ENCODE results near the gene IBTK.
A peak's percentile ranks its signal among the peaks of the same experiment; 100 is the strongest.
"Not testable (repeated sequence)": the region's sequence is repeated elsewhere in the genome, so short reads cannot be mapped to it uniquely, and the experiment has no call there.

IBTK gene

DNA sequence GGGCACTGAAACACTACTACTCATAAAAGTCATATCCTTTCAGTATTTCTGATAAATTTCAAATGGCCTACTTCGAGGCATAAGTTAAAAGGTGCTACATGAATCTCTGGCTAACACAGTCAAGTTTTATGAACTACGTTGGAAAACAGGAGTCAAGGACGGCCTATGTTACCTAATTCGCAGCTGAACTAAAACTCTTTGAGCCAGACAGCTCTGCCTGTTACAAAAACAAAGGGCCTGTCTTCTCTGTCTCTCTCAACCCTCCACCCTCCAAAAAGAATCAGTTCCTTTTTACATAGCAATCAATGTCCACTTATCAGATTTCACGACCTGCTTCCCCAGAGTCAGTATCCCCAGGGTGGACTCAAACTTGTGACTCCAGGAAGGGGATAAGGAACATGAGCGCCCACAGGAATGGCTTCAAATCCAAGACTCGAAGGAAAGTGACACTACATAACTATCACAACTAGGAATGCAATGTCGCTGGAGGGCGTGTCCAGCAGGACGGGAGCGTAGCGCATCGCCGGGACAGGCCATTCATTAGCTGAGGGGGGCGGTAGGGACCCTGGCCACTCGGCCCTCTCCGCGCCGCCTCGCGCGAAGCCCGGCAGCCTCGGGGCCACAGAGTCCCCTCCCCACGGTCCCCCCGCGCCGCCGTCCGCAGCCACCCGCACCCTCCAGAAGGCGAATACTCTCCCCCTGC, 591 bp downstream of the IBTK start:
- peak; percentile 54 for FAIRE-seq
- DNase-seq (ENCODE audit: extremely low spot score, insufficient read length, low read depth), result peak; percentile 9

DNA sequence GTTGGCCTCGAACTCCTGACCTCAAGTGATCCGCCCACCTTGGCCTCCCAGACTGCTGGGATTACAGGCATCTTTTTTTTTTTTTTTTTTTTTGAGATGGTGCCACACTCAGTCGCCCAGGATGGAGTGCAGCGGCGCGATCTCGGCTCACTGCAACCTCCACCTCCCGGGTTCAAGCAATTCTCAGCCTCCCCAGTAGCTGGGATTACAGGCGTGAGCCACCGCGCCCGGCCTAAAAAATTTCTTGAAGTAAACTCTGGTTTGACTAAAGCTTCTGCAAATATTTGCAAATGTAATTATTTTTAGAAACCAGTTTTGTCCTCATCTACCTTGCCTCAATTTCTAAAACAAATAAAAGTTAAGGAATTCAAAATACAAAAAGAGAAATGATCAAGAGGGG, 1.2 kb downstream of the IBTK start:
- DNase-seq (ENCODE audit: extremely low spot score, insufficient read length, low read depth) (no peak), FAIRE-seq (no peak)

DNA sequence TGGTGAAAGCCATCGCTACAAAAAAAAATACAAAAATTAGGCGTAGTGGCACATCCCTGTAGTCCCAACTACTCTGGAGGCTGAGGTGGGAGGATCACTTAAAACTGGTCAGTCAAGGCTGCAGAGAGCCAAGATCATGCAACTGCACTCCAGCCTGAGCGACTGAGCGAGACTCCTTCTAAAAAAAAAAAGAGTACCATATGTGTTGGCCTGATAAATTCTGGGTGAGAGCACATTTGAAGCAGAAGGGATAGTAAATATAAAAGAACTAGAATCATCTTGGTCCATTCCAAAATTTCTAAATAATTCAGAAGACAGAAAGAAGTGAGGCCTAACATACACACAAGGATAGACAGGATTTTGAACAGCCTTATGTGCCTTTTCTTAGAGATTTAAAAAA, 2.2 kb downstream of the IBTK start:
- FAIRE-seq (no peak), DNase-seq (ENCODE audit: extremely low spot score, insufficient read length, low read depth) (no peak)

DNA sequence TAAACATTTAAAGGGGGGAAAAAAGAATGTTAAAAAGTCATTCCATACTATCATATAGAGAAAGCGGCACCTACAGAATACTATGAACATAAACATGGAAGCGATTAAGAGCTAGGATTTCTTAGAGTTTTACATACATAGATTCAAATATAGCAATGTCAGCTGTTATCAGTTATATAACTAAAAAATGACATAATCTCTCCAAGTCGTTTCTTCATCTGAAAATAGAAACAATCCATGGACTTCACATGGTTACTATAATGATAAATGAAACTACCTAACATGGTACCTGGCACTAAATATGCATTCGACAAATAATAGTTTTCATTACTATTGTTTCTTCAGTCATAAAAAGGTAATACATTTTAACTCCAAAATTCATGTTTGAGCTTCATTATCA, 3.7 kb downstream of the IBTK start:
- FAIRE-seq (no peak), DNase-seq (ENCODE audit: extremely low spot score, insufficient read length, low read depth) (no peak)

DNA sequence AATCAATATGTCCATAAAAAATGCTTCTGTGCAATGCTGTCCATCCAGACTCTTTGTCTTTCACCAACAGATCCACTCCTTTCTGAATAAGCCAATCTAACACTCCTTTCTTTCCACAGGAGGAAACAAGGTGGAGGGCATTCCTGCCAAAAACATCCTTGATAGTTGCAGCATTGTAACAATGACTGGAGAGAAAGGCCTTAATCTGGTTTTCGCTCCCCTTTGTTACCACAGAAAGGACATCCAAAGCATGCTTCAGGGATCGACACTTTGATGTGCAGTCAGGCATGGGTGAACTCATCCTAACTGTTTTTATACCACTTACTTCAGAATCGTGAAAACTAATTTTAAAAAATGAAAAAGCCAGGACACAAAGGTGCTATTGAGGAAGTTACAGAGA, 7.4 kb downstream of the IBTK start:
- DNase-seq (ENCODE audit: extremely low spot score, insufficient read length, low read depth), result no peak
- no peak for FAIRE-seq

DNA sequence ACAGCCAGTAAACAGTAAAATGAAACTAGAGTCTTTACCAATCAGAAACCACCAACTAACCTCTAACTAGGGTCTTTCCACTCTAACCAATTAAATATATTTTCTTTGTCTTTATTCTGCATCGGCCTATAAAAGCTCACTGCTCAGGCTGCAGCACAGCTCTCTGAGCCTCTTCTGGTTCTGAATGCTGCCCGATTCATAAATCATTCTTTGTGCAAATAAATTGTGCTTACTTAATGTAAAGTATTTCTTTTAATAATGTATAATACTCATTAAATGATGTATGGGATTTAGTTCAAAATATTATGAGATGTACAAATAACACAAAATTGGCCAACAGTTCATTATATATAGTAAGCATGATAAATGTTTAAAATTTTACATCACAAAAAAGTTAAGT, 7.9 kb downstream of the IBTK start:
- FAIRE-seq (no peak), DNase-seq (ENCODE audit: extremely low spot score, insufficient read length, low read depth) (no peak)

DNA sequence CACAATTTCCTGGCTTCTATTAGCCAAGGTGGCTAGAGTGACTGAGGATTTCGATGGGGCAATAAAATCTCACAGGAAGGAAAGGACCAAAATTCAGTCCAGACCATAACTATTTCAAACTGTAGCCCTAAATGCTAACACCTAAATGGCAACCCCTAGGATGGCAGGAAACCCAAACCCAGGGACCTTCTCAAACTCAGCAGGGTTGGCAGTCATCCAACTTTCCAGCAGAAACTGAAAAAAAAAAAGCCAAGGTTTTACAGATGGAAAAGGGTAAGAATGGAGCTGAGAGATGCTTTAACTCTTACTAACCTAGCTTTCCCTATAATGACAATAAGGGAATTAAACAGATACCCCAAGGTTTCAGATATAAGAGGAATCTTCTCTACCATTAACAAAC, 10.5 kb downstream of the IBTK start:
- no peak for DNase-seq (ENCODE audit: extremely low spot score, insufficient read length, low read depth)
- FAIRE-seq, result no peak

DNA sequence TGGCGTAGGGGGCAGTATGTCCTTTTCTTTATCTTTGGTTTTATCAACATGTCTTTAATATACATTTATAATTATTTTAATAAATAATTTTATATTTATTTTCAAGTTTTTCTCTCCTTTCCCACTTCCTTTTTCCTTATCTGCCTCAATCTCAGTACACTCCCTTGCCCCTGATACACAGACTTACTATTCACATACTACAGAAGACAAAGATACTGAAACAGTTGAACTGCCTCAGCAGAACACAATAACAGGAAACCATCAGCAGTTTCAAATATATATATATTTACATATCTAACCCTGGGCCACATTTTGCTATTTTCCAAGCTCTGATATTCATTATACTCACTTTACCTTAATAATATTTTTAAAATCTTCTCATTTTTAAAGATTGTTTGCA, 19.8 kb downstream of the IBTK start:
- DNase-seq (ENCODE audit: extremely low spot score, insufficient read length, low read depth) (no peak), FAIRE-seq (no peak)

DNA sequence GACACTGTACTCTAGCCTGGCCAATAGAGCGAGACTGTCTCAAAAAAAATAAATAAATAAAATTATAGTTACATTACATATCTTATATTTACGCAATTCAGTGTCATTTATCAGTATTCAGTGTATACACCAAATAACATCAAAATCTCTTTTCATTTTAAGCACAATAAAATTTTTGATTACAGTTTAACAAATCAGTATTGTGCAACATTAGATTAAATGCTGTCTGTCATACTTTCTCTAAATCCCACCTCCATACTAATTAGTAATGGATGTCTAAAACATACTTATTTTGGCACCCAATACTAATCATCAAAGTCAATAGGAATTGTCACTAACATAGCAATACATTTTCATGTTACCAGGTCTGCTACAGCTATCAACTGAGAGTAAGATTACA, 27.4 kb downstream of the IBTK start:
- no peak for FAIRE-seq
- DNase-seq (ENCODE audit: extremely low spot score, insufficient read length, low read depth), result no peak

DNA sequence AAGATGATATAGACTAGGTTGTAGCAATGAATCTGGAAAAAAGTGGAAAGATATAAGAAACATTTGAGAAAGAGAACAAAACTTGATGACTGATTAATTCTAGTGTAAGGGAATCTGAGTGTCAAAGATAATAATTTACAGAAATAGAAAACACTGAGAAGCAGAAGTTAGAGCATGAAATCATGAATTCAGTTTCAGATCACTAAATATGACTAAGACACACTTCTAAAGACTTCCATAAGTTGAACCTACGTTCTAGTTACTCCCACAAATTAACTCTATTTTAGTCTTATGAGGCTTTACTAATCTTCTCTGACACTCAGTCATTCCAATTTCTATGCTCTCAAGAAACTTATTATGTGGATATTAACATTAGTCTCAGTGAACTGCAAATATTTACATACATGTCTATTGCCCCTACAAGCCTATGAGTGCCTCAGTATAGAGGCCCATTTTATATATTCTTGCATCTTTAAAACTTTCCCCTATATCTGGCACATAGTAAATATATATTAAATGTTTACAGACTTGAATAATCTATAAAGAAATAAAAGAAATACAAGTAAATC, 30.4 kb downstream of the IBTK start:
- FAIRE-seq (peak; percentile 76), DNase-seq (ENCODE audit: extremely low spot score, insufficient read length, low read depth) (no peak)

DNA sequence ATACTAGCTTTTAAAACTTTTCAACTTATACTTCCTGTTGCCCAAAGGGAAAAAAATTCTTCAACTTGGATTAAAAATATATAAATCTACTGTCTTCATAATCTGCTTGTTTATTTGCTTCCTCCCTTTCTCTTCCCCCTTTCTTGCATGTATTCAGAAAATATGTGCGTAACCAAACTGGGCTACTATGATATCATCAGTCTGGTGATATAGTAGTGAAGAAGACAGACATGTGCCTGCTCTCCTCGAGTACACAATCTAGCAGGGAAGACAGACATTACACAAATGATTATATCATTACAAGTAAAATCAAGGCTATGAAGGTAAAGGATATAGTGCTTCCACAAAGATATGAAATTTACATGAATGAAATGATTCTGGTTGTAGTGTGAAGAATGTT, 31.0 kb downstream of the IBTK start:
- DNase-seq (ENCODE audit: extremely low spot score, insufficient read length, low read depth), result no peak
- no peak for FAIRE-seq

DNA sequence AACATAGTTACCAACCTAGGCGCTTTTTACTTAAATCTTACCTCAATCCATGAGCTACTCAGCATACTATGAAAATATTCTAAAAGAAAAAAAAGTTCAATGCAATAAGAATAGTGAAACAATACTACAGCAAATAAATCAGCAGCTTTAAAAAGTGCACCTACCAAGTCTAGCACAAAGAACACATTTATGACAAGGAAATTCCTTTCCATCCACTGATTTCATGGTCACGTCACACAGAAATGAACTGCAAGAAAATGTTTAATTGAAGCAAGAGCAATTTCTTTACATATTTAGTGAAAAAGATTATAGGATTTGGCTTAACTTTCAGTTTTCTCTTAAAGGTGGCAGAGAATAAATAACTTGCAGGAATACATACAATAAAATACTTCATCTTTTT, 36.2 kb downstream of the IBTK start:
- DNase-seq (ENCODE audit: extremely low spot score, insufficient read length, low read depth) (no peak), FAIRE-seq (no peak)

DNA sequence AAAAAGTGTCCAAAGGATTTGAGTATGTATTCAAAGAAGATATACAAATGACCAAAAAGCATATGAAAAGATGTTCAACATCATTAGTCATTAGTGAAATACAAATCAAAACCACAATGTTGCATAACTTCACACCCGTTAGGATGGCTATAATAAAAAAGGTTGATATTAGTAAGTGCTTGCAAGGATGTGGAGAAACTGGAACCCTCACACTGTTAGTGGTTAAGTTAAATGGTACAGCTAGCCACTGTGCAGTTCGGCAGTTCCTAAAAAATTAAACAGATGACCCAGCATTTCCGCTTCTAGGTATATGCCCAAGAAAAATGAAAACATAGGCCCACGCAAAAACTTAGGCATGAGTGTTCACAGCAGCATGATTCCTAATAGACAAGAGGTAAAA, 38.6 kb downstream of the IBTK start:
- no peak for FAIRE-seq
- no peak for DNase-seq (ENCODE audit: extremely low spot score, insufficient read length, low read depth)

DNA sequence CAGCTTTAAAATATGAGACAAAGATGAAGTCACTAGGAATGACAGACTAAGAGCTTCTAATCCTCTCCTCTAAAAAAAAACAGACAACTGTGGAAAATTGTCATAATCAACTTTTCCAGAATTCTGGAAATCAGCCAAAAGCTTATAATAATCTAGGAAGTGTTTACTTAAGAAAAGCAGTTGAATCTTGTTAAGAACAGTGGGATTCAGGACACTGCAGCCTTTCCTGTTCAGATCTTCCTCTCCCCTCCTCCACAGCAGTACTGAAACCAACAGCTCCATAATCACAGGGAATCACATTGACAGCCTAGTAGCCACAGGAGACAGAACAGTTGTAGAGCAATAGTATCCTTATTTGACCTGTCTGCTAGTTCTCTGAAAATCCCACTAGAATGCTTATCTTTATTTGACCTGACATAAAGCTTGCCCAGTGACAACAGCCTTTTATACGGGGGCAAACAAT, 41.6 kb downstream of the IBTK start:
- FAIRE-seq, result no peak
- no peak for DNase-seq (ENCODE audit: extremely low spot score, insufficient read length, low read depth)

DNA sequence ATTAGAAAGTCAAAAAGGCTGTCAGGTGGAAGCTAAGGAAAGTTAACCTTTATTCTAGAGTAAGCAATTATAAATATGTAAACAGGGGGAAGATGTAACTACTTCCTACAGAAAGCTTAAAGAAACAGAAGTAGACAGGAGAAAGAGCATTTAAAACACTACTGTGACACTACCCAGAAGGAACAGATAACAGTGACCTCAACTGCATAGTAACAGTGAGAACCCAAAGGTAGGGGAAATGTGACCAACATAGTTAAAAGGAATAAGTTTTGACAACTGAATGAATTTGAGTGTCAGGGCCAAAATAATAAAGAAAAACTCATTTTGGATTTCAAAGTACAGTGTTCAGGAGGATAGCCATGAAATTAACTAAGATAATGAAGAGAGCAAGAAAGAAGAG, 43.5 kb downstream of the IBTK start:
- DNase-seq (ENCODE audit: extremely low spot score, insufficient read length, low read depth) (no peak), FAIRE-seq (no peak)

DNA sequence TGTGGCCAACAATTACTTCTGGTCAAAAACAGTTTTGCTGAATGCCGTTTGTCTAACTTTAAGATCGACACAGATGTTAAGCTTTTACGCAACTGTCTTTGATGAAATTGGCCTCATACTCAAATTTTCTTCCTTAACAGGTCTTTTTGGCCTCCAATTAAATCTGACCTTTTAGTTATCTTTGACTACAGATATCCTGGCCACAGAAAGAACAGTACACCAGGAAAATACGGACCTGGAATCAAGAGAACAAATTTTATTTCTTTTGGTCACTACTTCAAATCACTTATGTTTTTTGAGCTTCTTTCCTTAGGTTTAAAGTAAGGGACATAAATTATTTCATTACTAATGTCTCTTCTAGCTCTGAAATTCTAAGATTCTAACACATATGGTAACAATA, 49.8 kb downstream of the IBTK start:
- FAIRE-seq (no peak), DNase-seq (ENCODE audit: extremely low spot score, insufficient read length, low read depth) (no peak)

DNA sequence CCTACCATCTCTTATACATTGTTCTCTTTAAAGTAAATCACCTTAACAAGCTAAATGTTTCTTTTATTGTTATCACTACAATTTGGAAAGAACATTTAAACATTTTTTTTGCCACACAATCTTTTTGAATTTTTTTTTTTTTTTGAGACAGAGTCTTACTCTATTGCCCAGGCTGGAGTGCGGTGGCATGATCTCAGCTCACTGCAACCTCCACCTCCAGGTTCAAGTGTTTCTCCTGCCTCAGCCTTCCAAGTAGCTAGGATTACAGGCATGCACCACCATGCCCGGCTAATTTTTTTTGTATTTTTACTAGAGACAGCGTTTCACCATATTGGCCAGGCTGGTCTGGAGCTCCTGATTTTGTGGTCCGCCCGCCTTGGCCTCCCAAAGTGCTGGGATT, 50.3 kb downstream of the IBTK start:
- not testable (repeated sequence) for DNase-seq (ENCODE audit: extremely low spot score, insufficient read length, low read depth); FAIRE-seq

DNA sequence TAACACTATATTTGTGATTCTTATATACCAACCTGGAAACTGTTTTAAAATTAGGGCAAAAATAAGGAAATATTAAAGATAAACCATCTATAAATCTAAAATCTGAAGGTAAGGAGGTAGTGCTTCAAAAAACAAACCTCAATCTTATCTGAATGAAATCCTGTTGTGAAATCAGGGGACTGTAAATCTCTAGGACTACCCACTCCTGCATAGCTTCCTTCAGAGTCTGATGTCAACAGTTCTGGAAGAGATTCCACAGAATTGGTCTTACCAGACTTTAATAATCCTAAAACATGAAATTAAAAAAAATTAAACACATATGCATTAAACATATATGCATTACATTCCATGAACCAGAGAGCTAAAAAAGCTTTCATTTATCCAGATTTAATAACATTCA, 51.4 kb downstream of the IBTK start:
- DNase-seq (ENCODE audit: extremely low spot score, insufficient read length, low read depth) (no peak), FAIRE-seq (no peak)

DNA sequence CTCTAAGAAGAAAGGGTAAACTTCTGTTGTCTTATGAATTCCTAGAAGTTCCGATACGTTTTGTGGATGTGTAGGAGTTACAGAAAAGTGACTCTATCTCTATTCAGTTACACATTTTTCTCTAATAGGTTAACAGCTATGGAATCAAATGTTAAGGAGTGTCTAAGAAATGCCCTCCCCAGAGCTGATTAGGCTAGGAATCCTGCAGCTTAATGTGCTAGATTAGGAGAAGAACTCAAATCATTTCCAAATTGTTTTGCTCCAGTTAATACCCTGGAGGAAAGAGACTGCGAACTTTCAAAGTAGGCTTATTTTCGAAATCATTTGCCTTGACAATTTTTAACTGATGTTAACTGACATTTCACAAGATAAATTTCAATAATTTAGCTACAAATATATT, 51.9 kb downstream of the IBTK start:
- FAIRE-seq (no peak), DNase-seq (ENCODE audit: extremely low spot score, insufficient read length, low read depth) (no peak)

DNA sequence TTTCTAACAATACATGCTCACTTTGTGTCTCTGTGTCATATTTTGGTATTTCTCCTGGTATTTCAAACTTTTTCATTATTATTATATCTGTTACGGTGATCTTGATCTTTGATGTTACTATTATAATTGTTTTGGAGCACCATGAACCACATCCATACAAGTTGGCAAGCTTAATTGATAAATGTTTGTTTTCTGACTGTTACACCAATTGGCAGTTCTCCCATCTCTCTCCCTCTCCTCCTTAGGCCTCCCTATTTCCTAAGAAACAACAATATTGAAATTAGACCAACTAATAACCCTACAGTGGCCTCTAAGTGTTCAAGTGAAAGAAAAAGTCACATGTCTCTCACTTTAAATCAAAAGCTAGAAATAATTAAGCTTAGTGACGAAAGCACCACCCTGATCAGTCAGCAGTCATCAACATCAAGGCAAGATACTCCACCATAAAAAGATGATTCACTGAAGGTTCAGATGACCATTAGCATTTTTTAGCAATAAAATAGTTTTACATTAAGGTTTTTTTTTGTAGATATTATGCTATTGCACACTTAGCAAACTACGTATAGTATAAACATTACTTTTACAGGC, 61.5 kb downstream of the IBTK start:
- DNase-seq (ENCODE audit: extremely low spot score, insufficient read length, low read depth) (no peak), FAIRE-seq (no peak)

DNA sequence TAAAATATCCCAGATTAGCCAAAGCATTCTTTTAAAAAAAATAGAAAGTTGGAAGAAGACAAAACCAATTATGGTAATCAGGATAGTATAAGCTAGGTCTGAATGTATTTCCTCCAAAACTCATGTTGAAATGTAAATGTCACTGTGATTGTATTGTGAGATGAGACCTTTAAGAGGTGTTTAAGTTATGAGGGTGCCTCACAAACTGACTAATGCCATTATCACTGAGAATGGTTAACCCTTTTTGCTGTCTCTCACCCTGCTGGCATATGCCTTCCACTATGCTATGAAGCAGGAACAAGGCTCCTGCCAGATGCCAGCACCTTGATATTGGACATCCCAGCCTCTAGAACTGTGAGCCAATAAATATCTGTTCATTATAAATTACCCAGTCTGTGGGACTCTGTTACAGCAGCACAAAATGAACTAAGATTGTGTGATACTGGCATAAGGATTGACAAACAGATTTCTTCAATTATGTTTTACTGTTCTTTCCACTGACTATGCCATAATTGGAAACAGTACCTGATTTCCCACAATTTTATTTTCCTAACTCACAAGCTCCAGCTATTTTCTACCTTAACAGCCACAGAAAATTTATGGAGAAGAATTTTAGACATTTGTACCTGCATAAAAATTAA, 63.8 kb downstream of the IBTK start:
- FAIRE-seq (no peak), DNase-seq (ENCODE audit: extremely low spot score, insufficient read length, low read depth) (no peak)

All from GM18507 (cell line).